Measurements from ENCODE around the gene CLEC4G. TPM values are rescaled to one million over a fixed set of nuclear protein-coding genes. Genes with fewer than 3 reads are reported as not detected.

The CLEC4G gene
- total RNA-seq, 2 donors from 2014 or later = 0.49 to 6.2 TPM

DNA sequence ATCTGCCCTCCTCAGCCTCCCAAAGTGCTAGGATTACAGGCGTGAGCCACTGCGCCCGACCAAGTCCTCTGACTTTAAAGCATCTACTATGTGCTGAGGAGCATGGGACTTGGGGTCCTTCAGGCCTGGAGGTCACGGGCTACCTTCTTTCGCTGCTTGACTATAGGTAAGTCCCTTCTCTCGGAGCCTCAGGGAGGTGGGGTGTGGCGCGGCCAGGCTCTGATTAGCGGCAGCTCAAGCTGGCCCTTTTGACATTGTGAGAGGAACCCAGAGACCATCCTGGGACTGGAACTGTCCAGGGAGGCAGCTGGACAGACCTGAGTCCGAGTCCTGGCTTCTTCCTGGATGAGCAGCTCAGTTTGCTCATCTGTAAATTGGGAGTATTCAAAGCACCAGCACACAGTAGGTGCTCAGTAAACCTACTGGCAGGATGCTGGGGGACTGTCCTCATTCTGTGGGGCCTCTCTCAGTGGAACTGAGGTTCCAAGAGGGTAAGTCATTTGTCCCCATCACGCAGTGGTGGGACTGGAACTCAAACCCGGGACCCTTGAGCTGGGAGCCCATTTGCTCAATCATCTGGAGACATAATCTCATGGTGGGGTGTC, 30.8 kb downstream of the CLEC4G start:
- no peak for ATAC-seq (ENCODE audit: insufficient number of reproducible peaks, low FRiP score, low read depth)
- TF ChIP-seq, protein P1, sequence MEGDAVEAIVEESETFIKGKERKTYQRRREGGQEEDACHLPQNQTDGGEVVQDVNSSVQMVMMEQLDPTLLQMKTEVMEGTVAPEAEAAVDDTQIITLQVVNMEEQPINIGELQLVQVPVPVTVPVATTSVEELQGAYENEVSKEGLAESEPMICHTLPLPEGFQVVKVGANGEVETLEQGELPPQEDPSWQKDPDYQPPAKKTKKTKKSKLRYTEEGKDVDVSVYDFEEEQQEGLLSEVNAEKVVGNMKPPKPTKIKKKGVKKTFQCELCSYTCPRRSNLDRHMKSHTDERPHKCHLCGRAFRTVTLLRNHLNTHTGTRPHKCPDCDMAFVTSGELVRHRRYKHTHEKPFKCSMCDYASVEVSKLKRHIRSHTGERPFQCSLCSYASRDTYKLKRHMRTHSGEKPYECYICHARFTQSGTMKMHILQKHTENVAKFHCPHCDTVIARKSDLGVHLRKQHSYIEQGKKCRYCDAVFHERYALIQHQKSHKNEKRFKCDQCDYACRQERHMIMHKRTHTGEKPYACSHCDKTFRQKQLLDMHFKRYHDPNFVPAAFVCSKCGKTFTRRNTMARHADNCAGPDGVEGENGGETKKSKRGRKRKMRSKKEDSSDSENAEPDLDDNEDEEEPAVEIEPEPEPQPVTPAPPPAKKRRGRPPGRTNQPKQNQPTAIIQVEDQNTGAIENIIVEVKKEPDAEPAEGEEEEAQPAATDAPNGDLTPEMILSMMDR (IDR thresholded peaks at IDR 0.05) = no peak

DNA sequence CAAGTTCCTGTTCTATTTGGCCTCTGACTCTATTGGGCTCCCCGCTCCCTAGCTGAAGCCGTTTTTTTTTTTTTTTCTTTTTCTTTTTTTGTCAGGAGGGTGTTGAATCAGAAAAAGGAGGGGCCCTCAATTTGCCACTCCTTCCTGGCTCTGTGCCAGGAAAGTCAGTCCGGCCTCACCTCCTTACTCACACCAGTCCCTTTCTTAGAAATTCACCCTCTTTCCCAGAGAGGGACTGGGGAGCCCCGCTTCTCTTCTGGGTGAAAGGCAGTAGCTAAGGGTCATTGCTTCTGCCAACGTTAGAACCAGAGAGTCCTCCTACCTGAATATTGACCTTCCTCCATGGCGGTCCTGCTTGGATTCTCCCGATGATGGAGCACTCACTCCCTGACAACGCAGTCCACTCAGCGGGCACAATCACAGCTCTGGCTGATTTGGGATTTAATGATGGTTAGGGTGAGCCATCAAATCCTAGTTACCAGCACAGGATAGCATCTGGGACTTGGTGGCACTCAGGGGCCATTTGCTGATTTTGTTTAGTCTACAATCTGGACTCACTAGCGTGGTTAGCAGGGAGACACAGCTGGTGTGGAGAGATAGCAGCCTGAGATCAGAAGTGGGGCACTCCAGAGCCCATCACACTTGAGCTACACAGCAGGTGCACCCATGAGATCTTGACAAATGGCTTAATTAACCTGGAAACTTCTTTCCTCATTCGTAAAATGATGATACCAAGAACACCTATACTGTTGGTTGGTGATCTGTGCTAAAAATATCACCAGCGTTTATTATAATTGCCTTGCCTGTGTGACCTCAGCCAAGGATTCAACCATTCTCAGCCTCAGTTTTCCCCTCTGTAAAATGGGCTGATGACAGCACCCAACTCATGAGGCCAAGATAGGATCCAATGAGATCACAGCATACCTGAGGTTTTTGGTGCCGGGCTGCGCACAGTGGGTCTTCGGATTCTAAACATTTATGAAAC, 32.2 kb downstream of the CLEC4G start:
- ATAC-seq (ENCODE audit: insufficient number of reproducible peaks, low FRiP score, low read depth) (no peak), DNase-seq (ENCODE audit: low spot score) (no peak)
- Histone ChIP-seq H3K36me3 (no peaks in the 10 kb centered on the region), H3K4me3 (no peak overlapping the region), H3K27ac (no peak overlapping the region), H3K9me3 (no peaks in the 10 kb centered on the region), H3K4me1 (ENCODE audit: control insufficient read depth in 1 of 2, low read depth in 2 of 2) (no peaks in the 10 kb centered on the region), H3K27me3 (replicated peaks; ENCODE audit: insufficient read depth) (no peaks in the 10 kb centered on the region)
- TF ChIP-seq, protein P1 (IDR thresholded peaks at IDR 0.05) = no peak

More for the DNA sequence above, 30.8 kb downstream of the CLEC4G start:
- Histone ChIP-seq H3K36me3 (no peaks in the 10 kb centered on the region), H3K27me3 (replicated peaks; ENCODE audit: insufficient read depth) (no peaks in the 10 kb centered on the region), H3K4me3 (no peak overlapping the region), H3K4me1 (ENCODE audit: control insufficient read depth in 1 of 2, low read depth in 2 of 2) (no peaks in the 10 kb centered on the region), H3K9me3 (no peaks in the 10 kb centered on the region), H3K27ac (no peak overlapping the region)
- no peak for DNase-seq (ENCODE audit: low spot score)

DNA sequence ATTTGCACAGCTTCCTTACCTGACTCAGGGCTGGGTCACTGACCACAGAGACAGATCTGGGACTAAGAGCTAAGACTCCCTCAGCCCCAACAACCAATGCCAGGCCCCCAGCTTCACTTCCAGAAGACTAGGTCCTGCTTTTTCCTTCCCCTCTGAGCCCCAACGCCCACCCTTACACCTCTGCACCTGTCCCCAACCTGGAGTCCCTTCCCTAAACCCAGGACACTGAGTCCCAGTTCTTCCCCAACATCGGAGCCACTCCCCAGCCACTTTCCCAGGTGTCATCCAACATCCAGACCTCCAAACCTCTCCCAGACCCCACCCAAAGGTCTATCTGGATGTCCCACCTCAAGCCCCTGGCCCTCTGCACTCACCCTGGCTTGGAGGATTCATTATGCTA, 32.9 kb downstream of the CLEC4G start:
- TF ChIP-seq, protein P1 (IDR thresholded peaks at IDR 0.05) = no peak
- Histone ChIP-seq H3K27me3 (replicated peaks; ENCODE audit: insufficient read depth) (no peaks in the 10 kb centered on the region), H3K4me3 (no peak overlapping the region), H3K27ac (no peak overlapping the region), H3K4me1 (ENCODE audit: control insufficient read depth in 1 of 2, low read depth in 2 of 2) (no peaks in the 10 kb centered on the region), H3K36me3 (no peaks in the 10 kb centered on the region), H3K9me3 (no peaks in the 10 kb centered on the region)
- no peak for ATAC-seq (ENCODE audit: insufficient number of reproducible peaks, low FRiP score, low read depth)
- no peak for DNase-seq (ENCODE audit: low spot score)

DNA sequence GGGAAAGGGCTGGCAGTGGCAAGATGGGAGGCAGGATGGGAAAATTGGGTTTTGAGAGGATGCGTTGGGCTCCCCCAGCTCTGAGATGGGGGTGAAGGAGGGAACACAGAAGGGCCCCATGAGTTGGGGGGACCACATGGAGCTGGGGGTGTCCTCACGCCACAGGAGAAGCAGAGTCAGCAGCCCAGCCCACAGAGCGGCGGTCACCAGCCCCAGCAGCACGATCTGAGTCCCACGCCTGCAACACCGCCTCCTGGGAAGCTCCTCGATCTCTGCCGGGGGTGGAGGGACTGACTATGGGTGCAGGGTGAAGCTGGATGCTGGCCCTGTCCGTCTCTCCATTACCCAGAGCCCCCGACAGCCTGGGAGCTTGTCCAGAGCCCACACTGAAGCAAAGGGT, 33.3 kb downstream of the CLEC4G start:
- DNase-seq (ENCODE audit: low spot score) (no peak), ATAC-seq (ENCODE audit: insufficient number of reproducible peaks, low FRiP score, low read depth) (no peak)
- H3K4me3 ChIP-seq = no peak overlapping the region
- no peaks in the 10 kb centered on the region for H3K27me3 ChIP-seq (replicated peaks; ENCODE audit: insufficient read depth)
- H3K36me3 ChIP-seq = no peaks in the 10 kb centered on the region
- no peak overlapping the region for H3K27ac ChIP-seq
- TF ChIP-seq, protein P1 (IDR thresholded peaks at IDR 0.05) = no peak
- H3K9me3 ChIP-seq = no peaks in the 10 kb centered on the region
- no peaks in the 10 kb centered on the region for H3K4me1 ChIP-seq (ENCODE audit: control insufficient read depth in 1 of 2, low read depth in 2 of 2)

DNA sequence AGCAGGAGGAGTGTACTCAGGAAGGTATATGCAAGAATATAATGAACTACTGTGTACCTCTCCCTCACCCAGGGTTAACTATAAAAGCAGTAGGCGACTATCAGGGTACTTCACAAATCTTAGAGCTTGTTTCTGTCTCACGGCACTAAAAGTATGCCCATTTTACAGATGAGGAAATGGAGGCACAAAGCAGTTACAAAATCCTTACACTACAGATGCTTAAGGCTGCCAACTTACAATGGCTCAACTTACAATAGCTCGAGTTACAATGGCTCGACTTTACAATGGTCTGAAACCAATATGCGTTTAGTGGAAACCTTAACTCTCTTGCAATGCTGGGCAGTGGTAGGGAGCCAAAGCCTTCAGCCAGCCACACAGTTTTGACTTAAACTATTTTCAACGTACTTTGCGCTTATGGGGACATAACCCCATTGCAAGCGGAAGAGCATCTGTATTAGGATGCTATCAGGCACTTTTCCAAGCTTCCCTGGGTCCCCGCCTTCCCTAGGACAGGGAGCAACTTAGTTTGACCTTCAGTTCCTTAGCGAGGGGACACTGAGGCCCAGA, 34.1 kb downstream of the CLEC4G start:
- TF ChIP-seq, protein P1 (IDR thresholded peaks at IDR 0.05) = no peak
- H3K4me3 ChIP-seq = no peak overlapping the region
- no peaks in the 10 kb centered on the region for H3K9me3 ChIP-seq
- DNase-seq (ENCODE audit: low spot score) (no peak), ATAC-seq (ENCODE audit: insufficient number of reproducible peaks, low FRiP score, low read depth) (no peak)
- H3K36me3 ChIP-seq = no peaks in the 10 kb centered on the region
- H3K27ac ChIP-seq = no peak overlapping the region
- H3K4me1 ChIP-seq (ENCODE audit: control insufficient read depth in 1 of 2, low read depth in 2 of 2) = no peaks in the 10 kb centered on the region
- H3K27me3 ChIP-seq (replicated peaks; ENCODE audit: insufficient read depth) = no peaks in the 10 kb centered on the region
